ENCODE measurements around the gene CADM1.

- TF ChIP-seq POLR2A (IDR thresholded peaks at IDR 0.05) = no peak
- TF ChIP-seq, protein P1, sequence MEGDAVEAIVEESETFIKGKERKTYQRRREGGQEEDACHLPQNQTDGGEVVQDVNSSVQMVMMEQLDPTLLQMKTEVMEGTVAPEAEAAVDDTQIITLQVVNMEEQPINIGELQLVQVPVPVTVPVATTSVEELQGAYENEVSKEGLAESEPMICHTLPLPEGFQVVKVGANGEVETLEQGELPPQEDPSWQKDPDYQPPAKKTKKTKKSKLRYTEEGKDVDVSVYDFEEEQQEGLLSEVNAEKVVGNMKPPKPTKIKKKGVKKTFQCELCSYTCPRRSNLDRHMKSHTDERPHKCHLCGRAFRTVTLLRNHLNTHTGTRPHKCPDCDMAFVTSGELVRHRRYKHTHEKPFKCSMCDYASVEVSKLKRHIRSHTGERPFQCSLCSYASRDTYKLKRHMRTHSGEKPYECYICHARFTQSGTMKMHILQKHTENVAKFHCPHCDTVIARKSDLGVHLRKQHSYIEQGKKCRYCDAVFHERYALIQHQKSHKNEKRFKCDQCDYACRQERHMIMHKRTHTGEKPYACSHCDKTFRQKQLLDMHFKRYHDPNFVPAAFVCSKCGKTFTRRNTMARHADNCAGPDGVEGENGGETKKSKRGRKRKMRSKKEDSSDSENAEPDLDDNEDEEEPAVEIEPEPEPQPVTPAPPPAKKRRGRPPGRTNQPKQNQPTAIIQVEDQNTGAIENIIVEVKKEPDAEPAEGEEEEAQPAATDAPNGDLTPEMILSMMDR (IDR thresholded peaks at IDR 0.05) = no peak
- TF ChIP-seq EP300 (IDR thresholded peaks at IDR 0.05) = no peak
Observed at GRCh38 chr11:115127790-115128189, 376.4 kb downstream of the CADM1 start.
